Fibroblast of gingiva (primary cell): ENCODE data around the gene OR5B2.
"Not testable (repeated sequence)": the region's sequence is repeated elsewhere in the genome, so short reads cannot be mapped to it uniquely, and the experiment has no call there.

ENCODE experiments used
- DNase-seq: peaks from one replicate; pipeline ENCODE4 v3.0.0-alpha.2; 2011; ENCODE audit warnings: low read depth

The OR5B2 gene

DNA sequence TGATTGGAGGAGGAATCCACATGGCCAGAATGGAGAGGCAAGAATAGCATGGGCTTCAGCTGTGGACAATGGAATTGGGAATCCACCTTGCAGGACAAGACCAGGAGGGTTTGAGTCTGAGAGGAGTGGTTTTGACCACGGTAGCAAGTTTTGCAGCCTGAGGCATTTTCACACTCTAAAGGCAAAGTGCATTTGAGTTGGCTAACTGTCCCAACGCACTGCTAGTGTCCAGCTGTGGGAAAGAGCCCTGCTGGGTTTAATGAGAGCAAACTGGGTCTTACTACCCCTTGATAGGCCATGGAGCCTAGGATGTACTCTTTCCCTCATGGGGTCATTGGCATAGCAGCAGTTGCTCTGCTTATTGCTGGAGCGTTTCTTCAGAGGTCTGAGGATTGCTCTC, at the start of gene OR5B2:
Gene OR5B2, minus strand, starts transcription at position 101 of the 400 bp plus-strand sequence. CDS start 4,860 bp downstream, outside the sequence.
- DNase-seq, result no peak

DNA sequence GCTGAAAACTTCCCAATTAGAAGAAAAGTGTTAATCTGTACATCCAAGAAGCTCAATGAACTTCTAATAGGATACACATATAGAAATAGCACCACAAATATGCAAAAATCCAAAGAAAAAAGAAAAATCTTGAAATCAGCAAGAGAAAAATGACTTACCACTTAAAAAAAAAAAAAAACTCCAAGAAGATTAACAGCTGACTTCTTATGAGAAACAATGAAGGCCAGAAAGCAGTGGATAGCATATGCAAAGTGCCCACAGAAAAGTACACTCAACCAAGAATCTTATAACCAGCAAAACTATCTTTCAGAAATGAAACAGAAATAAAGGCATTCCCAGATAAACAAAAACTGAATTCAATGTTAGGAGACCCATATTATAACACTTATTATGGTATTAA, 44.0 kb upstream of the OR5B2 start:
- no peak for DNase-seq

DNA sequence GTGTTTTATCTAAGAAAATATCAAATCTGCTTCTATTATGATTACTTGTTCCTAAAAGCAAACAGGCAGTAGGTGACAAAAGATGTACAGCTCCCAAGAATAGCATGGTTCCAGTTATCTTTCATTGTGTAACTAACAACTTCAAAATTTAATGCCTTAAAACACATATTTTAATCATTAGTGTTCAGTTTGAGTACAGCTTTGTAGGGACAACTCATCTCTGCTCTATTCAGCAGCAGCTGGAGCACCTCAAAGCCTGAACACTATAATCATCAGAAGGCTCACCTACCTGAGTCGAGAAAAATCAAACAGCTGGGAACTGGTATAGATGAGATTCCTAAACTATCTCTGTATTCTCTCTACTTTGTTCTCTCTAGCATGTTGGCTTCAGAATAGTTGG, 38.4 kb upstream of the OR5B2 start:
- DNase-seq, result no peak

DNA sequence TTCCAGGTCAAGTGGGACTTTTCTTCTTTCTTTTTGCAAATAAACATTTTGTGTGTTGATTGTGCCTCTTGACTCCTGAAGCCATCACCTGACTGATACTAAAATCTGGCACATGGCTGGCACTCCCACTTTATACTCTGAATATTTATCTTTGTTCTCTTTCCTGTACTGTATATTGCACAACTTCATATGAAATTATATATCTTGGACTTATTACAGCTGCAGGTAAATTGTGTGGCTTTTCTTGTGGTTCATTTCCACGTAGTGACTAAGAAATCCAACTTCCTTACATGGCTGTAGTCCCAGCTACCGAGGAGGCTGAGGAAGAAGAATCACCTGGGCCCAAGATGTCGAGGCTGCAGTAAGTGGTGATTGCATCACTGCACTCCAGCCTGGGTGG, 37.8 kb upstream of the OR5B2 start:
- no peak for DNase-seq

DNA sequence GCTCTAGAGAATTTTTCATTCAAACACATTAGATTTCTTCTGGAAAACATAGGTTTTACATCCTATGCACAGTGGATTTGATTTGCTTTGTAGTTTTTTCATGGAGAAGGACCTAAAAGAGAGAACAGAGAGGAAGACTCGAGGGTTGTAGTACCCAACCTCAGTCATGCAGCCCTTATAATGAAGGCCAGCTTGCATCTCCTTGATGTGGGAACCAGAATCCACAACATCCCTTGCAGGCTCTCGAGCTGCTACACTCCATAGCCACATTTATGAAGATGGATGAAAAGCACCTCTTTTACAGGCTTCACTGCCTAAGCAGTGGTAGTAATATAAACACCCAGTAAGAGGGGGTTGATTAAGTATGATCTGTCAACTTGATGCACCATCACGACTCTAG, 23.7 kb upstream of the OR5B2 start:
- no peak for DNase-seq

DNA sequence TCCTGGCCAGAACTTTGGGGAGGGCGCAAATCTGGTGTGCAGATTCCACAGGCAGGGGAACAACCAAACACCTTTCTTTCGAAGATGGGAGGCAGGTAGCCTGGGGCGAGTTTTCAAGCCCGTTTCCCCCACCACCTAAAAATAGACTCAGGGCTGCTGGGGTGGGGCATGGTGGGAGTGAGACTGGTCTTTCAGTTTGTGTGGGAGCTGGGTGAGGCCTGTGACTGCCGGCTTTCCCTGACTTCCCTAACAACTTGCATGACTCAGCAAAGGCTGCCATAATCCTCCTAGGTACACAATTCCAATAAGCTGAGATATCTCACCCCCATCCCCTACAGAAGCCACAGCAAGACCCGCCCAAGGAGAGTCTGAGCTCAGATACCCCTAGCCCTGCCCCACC, 18.4 kb upstream of the OR5B2 start:
- no peak for DNase-seq

DNA sequence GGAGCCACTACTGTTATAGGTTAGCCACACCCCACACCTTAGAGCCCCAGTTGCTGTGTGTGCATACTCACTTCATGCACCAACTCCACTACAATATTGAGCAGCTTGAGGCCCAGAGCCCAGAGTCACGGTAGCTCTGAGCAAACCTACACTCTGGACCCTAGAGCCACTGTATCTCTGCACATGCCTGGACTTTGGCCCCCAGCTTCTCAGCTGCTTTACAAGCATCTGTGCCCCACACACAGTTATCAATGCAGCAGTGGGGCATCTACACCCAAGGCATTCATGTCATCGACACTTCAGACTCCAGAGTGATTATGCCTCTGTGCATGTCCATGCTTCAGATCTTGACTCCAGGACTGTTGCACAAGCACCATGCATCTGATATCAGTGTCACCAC, 16.4 kb upstream of the OR5B2 start:
- no peak for DNase-seq

DNA sequence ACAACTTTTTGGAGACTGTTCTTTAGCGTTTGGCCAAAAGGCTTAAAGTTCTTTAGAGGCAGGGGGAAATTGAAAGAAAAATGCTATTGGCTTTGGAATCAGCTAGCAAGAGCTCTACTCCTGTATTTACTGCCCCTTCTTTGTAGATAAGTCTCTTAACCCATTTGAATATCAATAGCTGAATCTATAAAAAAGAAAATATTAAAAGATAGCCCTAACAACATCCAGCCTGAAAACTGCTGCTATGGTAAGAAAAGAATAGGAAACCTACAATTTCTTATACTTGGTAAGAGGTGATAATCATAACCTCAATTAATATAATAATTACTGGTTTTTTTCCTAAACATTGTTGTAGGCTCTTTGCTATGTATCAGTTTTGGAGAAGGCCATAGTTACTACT, 14.2 kb upstream of the OR5B2 start, which contains the start of gene OR5B12:
Gene OR5B12, minus strand, starts transcription at position 101 of the 400 bp plus-strand sequence. CDS start 2,085 bp downstream, outside the sequence.
- DNase-seq, result no peak

DNA sequence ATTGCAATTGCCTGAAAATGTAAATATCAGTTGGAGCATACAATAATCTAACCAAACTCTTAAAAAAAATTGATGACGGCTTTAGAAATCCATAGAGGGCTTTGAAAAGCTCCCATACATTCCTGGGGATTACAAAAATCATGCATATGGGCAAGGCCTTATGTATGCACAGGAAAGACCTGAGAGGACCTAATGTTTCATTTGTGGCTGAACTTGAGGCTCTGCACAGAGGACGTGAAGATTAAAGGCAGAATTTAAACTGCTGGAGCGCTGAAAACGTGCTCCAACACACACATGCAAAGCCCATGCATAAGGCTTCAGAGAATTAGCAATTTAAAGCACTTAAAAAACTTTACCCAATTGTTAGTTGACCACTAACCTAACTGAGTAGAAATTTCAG, 10.6 kb upstream of the OR5B2 start:
- no peak for DNase-seq

DNA sequence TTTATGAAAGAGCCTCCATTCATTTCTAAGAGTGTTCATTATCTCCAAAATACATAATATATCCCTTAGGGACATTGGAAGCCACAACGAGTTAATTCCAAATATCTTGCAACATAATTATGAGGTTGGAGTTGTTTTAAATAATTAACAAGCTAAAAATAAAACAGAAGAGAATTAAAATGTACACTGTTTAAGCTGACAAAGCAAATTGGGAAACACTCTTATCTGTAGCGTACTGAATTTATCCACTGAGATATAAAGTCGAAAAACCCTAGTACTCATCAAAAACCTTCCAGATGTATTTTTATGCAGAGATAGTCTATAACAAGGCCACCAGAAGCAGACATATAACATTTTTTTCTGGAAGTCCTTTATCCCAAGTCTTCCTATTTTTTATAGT, 6.3 kb upstream of the OR5B2 start:
- DNase-seq, result no peak

DNA sequence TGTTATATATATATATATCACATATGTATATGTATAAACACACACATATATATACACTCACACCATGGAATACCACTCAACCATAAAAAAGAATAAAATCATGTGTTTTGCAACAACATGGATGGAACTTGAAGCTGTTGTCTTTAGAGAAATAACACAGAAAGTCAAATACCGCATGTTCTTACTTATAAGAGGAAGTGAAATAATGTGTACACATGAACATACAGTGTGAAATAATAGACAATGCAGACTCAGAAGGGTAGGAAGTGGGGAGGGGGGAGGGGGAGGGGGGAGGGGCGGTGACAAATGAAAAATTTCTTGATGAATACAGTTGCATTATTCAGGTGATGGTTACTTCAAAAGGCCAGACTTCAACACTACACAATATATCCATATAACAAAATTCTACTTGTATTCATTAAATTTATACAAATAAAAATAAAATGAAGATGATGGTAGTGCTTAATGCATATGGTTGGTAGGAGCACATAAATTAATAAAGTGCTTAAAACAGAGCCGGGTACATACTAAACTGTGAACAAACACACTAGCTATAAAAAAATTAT, 5.8 kb upstream of the OR5B2 start:
- no peak for DNase-seq

DNA sequence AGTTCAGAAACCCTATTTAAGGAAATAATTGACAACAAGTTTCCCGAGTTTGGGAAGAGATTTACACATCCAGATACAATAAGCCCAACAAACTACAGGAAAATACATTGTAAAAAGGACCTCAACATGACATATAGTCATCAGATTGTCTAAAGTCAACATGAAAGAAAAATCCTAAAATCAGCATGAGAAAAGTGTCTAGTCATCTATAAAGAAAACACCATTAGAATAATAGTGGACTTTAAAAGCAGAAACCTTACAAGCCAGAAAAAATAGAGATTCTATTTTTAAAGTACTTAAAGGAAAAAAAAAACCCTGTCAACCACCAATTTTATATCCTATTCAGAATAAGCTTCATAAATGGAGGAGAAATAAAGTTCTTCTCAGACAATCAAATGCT, 1.4 kb upstream of the OR5B2 start:
- no peak for DNase-seq

DNA sequence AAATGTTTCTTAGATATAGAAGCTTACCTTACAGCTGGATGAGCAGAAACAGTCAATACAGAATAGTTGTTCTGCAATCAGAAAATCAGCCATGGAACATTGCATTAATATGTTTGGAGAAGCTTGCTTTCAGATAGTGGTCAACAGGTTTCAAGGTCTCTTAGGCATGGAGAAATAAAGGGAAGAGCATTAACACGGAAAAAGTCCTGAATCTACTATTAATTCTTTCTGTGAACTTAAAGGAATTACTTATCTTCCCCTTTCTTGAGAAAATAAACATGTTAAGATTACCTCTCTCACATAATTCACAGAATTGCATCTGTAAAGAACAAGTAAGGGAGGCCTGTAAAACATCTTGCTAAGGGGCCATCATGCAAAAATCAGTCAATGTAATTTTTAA, 21.1 kb downstream of the OR5B2 start, which contains the start of gene OR5B3:
Gene OR5B3, minus strand, starts transcription at position 101 of the 400 bp plus-strand sequence. CDS start 3,465 bp downstream, outside the sequence.
- DNase-seq, result no peak

DNA sequence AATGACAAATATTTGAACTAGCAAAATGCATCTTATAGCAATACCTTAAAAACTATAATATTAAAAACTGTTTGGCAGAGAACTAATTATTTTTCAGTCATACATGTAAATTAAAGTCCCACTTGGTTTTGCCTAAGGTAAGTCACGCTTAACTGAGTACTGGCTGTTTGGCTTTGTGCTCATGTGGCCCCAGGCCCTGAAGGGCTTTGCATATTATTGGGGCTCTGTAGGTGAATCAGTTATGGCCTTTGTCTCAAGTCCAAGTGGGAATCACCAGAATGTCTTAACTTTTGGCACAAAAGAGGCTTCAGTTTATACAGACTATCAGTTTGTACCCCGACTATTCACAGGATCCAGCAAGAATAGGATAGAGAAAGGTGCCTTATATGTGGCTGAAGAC, 28.3 kb downstream of the OR5B2 start:
- DNase-seq, result not testable (repeated sequence)

DNA sequence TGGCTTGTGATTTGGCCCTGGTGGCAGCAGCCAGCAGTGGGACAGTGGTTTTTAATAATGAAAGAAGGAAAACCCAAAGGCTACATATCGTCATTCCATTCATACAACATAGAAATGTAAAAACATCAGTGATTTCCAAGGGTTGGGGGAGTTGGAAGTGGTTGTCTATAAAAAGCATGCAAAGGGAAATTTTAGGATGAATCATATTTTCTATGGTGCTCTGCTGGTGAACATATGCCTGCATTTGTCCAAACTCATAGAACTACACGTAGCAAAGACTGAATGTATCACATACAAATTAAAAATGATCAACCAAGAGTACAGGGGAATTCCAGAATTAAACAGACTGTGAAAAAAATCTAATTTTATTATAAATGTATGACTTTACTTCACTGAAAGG, 32.3 kb downstream of the OR5B2 start:
- no peak for DNase-seq

DNA sequence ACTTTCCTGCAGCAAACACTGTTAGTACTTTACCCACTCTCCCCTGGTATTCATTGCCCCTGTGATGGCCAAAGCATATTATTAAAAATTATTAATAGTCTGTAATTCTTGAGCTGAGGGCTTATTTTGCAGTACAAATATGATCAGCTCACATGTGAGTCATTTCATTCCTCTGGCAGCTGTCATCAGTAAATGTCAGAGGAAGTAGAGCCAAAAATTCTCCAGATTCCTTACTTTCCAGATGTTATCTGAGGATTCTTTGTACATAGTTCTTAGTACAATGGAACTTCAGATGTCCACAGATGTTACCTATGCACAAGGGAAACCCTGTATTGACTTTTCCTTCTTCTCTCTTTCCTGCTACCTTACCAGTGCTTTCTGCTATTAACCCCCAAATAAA, 33.7 kb downstream of the OR5B2 start:
- DNase-seq, result peak; percentile 68

DNA sequence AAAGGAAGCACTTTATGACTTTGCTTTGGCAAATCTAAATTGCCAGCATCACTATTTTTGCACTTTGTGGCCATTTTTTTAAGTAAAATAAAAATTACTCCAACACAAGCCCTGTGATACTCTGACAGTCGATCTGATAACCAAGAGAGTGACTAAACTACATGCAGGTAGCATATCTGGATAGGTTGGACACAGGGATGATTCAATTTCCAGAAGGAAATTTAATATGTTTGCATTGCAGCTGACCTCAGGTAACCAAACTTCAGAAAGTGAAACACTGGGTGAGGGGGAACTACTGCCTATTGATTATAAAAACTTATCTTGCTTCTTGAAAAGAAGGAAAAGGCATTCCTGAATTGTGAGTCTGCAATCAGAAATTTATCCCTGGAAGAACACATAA, 35.2 kb downstream of the OR5B2 start:
- DNase-seq, result no peak

DNA sequence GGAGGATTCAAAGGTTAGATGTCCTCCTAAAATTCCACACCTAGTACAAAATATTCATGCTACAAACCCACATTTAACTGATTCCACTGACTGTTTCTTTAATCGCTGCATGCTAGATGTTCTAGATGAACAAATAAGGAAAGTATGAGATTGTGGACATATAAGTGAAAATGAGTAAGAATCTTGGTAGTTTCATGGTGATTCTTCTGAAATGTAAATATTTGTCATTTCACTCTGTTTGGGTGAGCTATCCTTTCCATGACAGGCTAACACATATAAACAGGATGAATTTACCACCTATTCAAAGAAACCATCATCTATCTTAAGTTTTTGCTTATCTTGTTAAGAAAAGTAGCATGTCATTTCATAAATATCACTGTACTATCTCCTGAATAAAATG, 36.0 kb downstream of the OR5B2 start:
- peak; percentile 15 for DNase-seq

DNA sequence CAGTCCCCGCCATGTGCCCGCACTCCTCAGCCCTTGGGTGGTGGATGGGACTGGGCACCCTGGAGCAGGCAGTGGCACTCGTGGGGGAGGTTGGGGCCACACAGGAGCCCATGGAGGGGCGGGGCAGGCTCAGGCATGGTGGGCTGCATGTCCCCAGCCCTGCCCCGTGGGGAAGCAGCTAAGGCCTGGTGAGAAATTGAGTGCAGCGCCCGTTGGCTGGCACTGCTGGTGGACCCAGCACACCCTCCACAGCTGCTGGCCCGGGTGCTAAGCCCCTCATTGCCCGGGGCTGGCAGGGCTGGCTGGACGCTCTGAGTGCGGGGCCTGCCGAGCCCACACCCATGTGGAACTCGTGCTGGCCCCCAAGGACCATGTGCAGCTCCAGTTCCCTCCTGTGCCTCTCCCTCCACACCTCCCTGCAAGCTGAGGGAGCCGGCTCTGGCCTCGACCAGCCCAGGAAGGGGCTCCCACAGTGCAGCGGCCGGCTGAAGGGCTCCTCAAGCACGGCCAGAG, 37.3 kb downstream of the OR5B2 start:
- no peak for DNase-seq
